C4-2B (cell line): ENCODE results near the gene MRTFB.

Experiments used
- ZFX ChIP-seq: fragments of 450-650 bp; IDR thresholded peaks from 2 replicates; pipeline ENCODE4 v1.6.1; 2017
- TF ChIP-seq, protein P1 (sequence below): fragments of 450-650 bp; conservative IDR thresholded peaks from 2 replicates; pipeline ENCODE4 v1.5.1; 2017; ENCODE audit warnings: mild to moderate bottlenecking

DNA sequence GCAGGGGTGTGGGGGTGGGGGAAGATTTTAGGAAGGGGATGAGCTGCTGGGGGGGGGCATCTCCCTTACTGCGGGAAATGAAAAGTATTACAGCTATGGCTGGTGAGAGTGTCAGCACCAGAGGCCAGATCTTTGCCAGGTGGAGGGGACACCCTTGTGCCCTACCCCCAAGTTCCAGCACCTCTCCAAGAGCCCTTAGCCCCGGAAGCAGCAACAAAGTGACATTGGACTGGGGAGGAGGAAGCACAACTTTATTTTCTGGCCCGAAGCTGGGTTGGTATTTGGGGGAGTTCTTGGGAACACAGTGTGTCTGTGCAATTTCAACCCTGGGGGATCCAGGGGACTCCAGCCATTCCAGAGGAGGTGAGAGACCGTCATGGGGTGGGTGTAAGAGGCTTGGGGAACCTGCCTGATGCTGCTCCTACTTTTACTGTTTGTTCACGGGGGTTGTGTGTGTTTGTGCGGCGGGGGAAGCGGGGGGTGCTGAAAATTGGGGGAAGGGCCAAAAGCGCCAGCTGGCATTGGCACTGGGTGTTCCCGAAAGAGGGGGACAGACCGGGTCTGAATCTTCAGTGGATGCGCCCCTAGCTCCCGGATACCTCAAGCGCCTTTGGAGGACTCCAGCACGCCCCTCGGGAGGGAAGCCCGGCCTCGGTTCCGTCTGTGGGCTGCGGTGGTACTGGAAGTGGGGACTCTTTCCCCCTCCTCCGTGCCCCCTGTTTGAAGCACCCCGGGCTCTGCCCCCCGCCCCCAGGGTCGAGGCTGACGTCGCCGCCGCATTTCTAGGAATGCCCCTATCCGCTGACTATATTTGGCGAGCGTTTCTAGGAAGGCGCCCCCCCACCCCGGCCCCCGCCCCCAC is 230.3 kb downstream of the MRTFB start:
- TF ChIP-seq, protein P1, sequence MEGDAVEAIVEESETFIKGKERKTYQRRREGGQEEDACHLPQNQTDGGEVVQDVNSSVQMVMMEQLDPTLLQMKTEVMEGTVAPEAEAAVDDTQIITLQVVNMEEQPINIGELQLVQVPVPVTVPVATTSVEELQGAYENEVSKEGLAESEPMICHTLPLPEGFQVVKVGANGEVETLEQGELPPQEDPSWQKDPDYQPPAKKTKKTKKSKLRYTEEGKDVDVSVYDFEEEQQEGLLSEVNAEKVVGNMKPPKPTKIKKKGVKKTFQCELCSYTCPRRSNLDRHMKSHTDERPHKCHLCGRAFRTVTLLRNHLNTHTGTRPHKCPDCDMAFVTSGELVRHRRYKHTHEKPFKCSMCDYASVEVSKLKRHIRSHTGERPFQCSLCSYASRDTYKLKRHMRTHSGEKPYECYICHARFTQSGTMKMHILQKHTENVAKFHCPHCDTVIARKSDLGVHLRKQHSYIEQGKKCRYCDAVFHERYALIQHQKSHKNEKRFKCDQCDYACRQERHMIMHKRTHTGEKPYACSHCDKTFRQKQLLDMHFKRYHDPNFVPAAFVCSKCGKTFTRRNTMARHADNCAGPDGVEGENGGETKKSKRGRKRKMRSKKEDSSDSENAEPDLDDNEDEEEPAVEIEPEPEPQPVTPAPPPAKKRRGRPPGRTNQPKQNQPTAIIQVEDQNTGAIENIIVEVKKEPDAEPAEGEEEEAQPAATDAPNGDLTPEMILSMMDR = peak; percentile 46
- TF ChIP-seq ZFX = no peak
